Activated CD4-positive, alpha-beta T cell treated with anti-CD3 and anti-CD28 coated beads, Interleukin-2, amount 10 ng/mL, durations not matched to agents 7 days and 5 days (primary cell): ENCODE results near the gene PHACTR1. TPM values are rescaled to one million over a fixed set of nuclear protein-coding genes. Genes with fewer than 3 reads are reported as not detected.
"Not testable (repeated sequence)": the region's sequence is repeated elsewhere in the genome, so short reads cannot be mapped to it uniquely, and the experiment has no call there.

Experiments used
- CTCF ChIA-PET: fragments of 350-600 bp; sonication (Branson Sonifier 250); formaldehyde crosslinking; loops from one replicate; lab custom pipeline; 2021; ENCODE audit warnings: antibody characterized with exemption; lab: Charles Lee
- POLR2A ChIA-PET: fragments of 350-600 bp; sonication (Branson Sonifier 250); formaldehyde crosslinking; loops from one replicate; lab custom pipeline; 2021; ENCODE audit warnings: antibody characterized with exemption; lab: Charles Lee
- DNase-seq: peaks from one replicate; pipeline ENCODE4 v3.0.0-alpha.2; 2020
- H3K27ac Mint-ChIP-seq: one replicate; pipeline ENCODE4 v1.8.0; 2021; ENCODE audit warnings: mild to moderate bottlenecking, moderate library complexity, mixed read lengths
- H3K27me3 Mint-ChIP-seq: one replicate; pipeline ENCODE4 v1.8.0; 2021; ENCODE audit warnings: mixed read lengths
- H3K36me3 Mint-ChIP-seq: one replicate; pipeline ENCODE4 v1.8.0; 2021; ENCODE audit warnings: low read depth, mixed read lengths
- H3K4me1 Mint-ChIP-seq: one replicate; pipeline ENCODE4 v1.8.0; 2021; ENCODE audit warnings: mixed read lengths
- H3K4me3 Mint-ChIP-seq: one replicate; pipeline ENCODE4 v1.8.0; 2021; ENCODE audit warnings: mild to moderate bottlenecking, moderate library complexity, mixed read lengths
- H3K9me3 Mint-ChIP-seq: one replicate; pipeline ENCODE4 v1.8.0; 2021; ENCODE audit warnings: mixed read lengths
- total RNA-seq, 2 experiments: library from RNA; stranded (reverse); gene quantifications; one replicate each; pipeline ENCODE4 v1.2.3, GENCODE V29; 2021

The PHACTR1 gene
- total RNA-seq, 2 experiments from 2014 or later: 0.19 to 0.32 TPM

DNA sequence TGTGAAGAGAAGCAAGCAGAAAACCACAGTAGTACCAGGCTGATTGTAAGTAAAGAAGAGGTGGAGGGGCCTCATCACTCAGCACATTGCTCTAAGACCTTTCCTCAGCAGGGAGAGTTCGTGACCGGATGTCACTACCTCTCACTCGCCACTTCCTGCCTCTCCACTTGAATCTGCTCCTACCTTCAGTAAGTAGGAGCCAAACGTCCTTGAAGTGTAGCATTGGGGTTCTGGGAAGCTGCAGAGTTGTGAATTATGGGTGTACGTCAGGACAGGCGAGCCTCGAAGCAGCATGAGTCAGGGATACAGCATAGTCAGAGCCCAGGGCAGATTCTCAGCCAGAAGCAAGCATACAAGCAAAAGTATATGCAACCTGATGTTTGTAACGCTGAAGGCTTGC, 224.9 kb downstream of the PHACTR1 start:
- H3K4me3 Mint-ChIP-seq: no peak overlapping the region
- ChIA-PET POLR2A (no interaction called here), CTCF (no interaction called here)
- peaks cover 14% of the 10 kb centered on the region for H3K4me1 Mint-ChIP-seq
- DNase-seq: peak; percentile 8
- H3K27ac Mint-ChIP-seq: no peak overlapping the region
- H3K27me3 Mint-ChIP-seq: peaks cover 7% of the 10 kb centered on the region
- H3K9me3 Mint-ChIP-seq: peaks cover under 1% of the 10 kb centered on the region
- H3K36me3 Mint-ChIP-seq: no peaks in the 10 kb centered on the region

GRCh38 chr6:12943549-12943948, 227.0 kb downstream of the PHACTR1 start:
- Mint-ChIP-seq H3K4me1 (peaks cover 14% of the 10 kb centered on the region), H3K9me3 (peaks cover 5% of the 10 kb centered on the region), H3K27me3 (peaks cover 9% of the 10 kb centered on the region), H3K4me3 (no peak overlapping the region), H3K36me3 (no peaks in the 10 kb centered on the region), H3K27ac (no peak overlapping the region)
- CTCF ChIA-PET: no interaction called here
- no peak for DNase-seq
- POLR2A ChIA-PET: no interaction called here

- H3K27ac Mint-ChIP-seq: no peak overlapping the region
- ChIA-PET CTCF (no interaction called here), POLR2A (no interaction called here)
- peaks cover 14% of the 10 kb centered on the region for H3K4me1 Mint-ChIP-seq
- H3K4me3 Mint-ChIP-seq: no peak overlapping the region
- no peak for DNase-seq
- peaks cover 9% of the 10 kb centered on the region for H3K27me3 Mint-ChIP-seq
- H3K36me3 Mint-ChIP-seq: no peaks in the 10 kb centered on the region
- peaks cover 5% of the 10 kb centered on the region for H3K9me3 Mint-ChIP-seq
Measured at GRCh38 chr6:12944001-12944400, 227.4 kb downstream of the PHACTR1 start.

- H3K27ac Mint-ChIP-seq, DNase-seq, H3K4me3 Mint-ChIP-seq, H3K36me3 Mint-ChIP-seq, POLR2A ChIA-PET, CTCF ChIA-PET, H3K27me3 Mint-ChIP-seq, H3K9me3 Mint-ChIP-seq: not testable (repeated sequence)
- peaks cover 14% of the 10 kb centered on the region for H3K4me1 Mint-ChIP-seq
Measured at GRCh38 chr6:12944528-12944927, 228.0 kb downstream of the PHACTR1 start.

GRCh38 chr6:12947151-12947871, 230.7 kb downstream of the PHACTR1 start:
- POLR2A ChIA-PET: no interaction called here
- Mint-ChIP-seq H3K4me1 (no peaks in the 10 kb centered on the region), H3K27ac (no peak overlapping the region), H3K36me3 (no peaks in the 10 kb centered on the region), H3K9me3 (peaks cover 5% of the 10 kb centered on the region), H3K4me3 (no peak overlapping the region), H3K27me3 (peaks cover 9% of the 10 kb centered on the region)
- DNase-seq: no peak
- CTCF ChIA-PET: no interaction called here

DNA sequence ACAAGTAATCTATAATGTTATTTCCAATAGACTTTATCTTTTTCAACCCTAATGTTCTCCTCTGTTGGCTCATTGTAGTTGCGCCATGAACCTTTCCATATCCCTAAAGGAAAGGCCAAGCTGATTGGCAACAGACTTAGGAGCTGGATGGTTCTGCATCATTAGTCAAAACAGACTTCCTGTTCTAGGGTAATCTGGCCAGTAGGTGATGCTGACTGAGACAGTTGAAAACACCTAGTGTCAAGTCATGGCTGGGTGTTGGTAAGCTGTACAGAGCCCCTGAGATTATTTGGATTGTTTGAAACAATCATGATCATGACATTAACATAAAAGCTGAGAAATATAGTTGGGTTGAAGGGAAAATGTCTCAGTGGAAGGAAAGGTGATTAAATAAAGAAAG, 231.4 kb downstream of the PHACTR1 start:
- POLR2A ChIA-PET: no interaction called here
- no peak overlapping the region for H3K4me3 Mint-ChIP-seq
- peaks cover 5% of the 10 kb centered on the region for H3K9me3 Mint-ChIP-seq
- no peak overlapping the region for H3K27ac Mint-ChIP-seq
- CTCF ChIA-PET: interaction anchor here (0.8 kb wide), 1 partner anchor 8 kb away, joined by 3 read pairs; no protein-coding TSS in a partner anchor
- DNase-seq: no peak
- H3K4me1 Mint-ChIP-seq: no peaks in the 10 kb centered on the region
- H3K27me3 Mint-ChIP-seq: peaks cover 9% of the 10 kb centered on the region
- H3K36me3 Mint-ChIP-seq: no peaks in the 10 kb centered on the region

DNA sequence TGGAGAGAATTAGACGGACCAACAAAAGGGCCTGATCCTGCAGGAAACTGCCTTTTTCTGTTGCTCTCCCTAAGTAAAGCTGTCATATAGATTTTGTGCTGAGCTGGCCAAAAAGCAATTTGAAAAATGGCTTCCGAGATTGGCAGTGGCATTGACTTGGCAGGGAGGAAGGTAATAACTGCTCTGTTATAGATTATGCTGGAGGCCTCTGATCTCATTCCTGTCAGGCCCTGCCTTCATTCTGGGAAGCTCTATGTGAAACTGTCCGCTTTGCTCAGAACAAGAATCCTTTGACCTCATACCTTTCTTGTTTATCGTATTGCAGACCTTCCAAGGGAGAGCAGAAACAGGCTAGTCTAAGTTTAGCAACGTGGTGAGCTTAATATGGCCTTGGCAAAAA, 234.4 kb downstream of the PHACTR1 start:
- peaks cover 5% of the 10 kb centered on the region for H3K9me3 Mint-ChIP-seq
- H3K27me3 Mint-ChIP-seq: peaks cover 21% of the 10 kb centered on the region
- H3K36me3 Mint-ChIP-seq: no peaks in the 10 kb centered on the region
- no peak overlapping the region for H3K4me3 Mint-ChIP-seq
- POLR2A ChIA-PET: no interaction called here
- no peaks in the 10 kb centered on the region for H3K4me1 Mint-ChIP-seq
- no peak overlapping the region for H3K27ac Mint-ChIP-seq
- DNase-seq: no peak
- CTCF ChIA-PET: no interaction called here

DNA sequence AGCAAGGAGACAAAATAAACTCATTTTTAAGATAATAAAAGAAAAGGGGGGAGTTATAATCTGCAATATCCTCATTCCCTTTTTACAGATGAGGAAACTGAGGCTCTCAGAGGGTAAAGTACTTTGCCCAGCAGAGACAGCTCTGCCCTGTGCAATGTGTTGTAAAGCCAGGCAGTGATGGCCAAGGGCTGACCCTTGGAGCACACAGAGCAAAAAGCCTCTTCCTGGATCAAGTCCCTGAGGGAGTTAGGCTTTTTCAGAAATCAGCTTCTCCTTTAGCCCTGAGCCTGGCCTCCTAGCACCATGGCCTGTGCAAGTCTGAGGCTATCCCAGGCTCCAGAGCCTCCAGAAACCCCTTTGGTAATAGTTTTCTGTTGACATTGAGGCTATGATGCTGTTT, 234.8 kb downstream of the PHACTR1 start:
- Mint-ChIP-seq H3K27ac (no peak overlapping the region), H3K9me3 (peaks cover 4% of the 10 kb centered on the region), H3K4me1 (peaks cover 4% of the 10 kb centered on the region), H3K27me3 (peaks cover 21% of the 10 kb centered on the region), H3K36me3 (no peaks in the 10 kb centered on the region), H3K4me3 (no peak overlapping the region)
- no peak for DNase-seq
- ChIA-PET POLR2A (no interaction called here), CTCF (no interaction called here)

GRCh38 chr6:12952318-12952717, 235.8 kb downstream of the PHACTR1 start:
- Mint-ChIP-seq H3K36me3 (no peaks in the 10 kb centered on the region), H3K27ac (no peak overlapping the region), H3K27me3 (peaks cover 22% of the 10 kb centered on the region), H3K9me3 (peaks cover 3% of the 10 kb centered on the region), H3K4me1 (peaks cover 8% of the 10 kb centered on the region), H3K4me3 (no peak overlapping the region)
- ChIA-PET CTCF (no interaction called here), POLR2A (no interaction called here)
- no peak for DNase-seq

DNA sequence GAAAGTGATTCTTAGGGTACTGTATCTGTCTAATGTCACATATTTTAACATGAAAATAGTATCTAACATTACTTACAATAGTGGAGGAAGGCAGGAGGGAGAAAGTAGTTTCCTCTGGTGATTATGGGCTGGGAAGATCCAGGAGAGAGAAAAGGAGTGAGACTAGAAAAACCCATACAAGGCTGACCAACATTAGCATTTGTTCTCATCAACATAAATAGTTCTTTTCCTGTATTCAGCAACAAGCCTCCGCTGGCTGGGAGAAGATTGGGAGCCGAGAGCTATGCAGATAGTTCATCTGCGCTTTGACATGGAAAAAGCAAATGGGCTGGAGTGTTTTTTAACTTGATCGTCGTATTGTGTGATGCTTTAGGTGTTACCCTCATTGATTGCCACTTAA, 239.4 kb downstream of the PHACTR1 start:
- Mint-ChIP-seq H3K27me3 (peaks cover 43% of the 10 kb centered on the region), H3K27ac (no peak overlapping the region), H3K4me1 (peaks cover 19% of the 10 kb centered on the region), H3K36me3 (no peaks in the 10 kb centered on the region), H3K9me3 (no peaks in the 10 kb centered on the region), H3K4me3 (peak overlapping the region; percentile 79)
- DNase-seq: no peak
- ChIA-PET POLR2A (no interaction called here), CTCF (interaction anchor here (0.6 kb wide), 1 partner anchor 123 kb away, joined by 3 read pairs; no protein-coding TSS in a partner anchor)

GRCh38 chr6:12956991-12957320, 240.4 kb downstream of the PHACTR1 start:
- H3K36me3 Mint-ChIP-seq: no peaks in the 10 kb centered on the region
- no peaks in the 10 kb centered on the region for H3K9me3 Mint-ChIP-seq
- peak overlapping the region; percentile 79 for H3K4me3 Mint-ChIP-seq
- peaks cover 19% of the 10 kb centered on the region for H3K4me1 Mint-ChIP-seq
- no peak for DNase-seq
- ChIA-PET POLR2A (no interaction called here), CTCF (interaction anchor here (0.6 to 0.7 kb wide), 2 partner anchors 217 to 1757 kb away, joined by 3 to 6 read pairs; no protein-coding TSS in a partner anchor)
- no peak overlapping the region for H3K27ac Mint-ChIP-seq
- peaks cover 45% of the 10 kb centered on the region for H3K27me3 Mint-ChIP-seq

DNA sequence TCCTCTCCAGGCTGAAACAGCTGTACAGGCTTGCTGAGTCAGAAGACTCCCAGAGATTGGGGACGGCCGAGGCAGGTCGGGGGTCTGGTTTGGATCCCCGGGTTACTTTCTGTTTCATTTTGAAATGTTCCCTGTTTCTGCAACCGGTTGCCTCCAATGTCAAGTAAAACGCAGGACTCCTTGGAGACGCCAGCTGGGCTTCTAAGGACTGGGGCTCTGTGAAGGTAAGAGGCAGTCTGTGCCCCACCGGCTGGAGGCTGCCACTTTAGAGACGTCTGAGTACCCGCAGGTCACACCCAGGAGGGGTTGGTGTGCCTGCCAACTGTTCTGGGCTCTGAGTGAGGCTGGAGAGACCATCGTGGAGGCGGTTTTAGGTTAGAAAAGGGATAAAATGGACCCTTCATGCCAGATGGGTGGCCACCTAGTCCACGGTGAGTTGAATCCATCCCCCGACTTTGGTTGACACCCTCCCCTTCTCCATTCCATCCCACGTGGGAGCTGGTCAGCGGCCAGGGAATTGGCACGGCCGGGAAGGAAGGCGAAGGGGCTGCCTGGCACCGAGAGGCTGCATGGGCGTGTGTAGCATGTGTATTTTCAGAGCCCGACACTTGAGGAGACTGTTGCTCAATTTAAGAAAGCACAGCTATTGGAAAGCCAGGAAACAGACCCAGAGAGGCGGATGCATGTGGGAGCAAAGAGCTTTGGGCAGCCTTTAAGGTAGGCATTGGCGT, 240.9 kb downstream of the PHACTR1 start:
- DNase-seq: peak; percentile 23
- Mint-ChIP-seq H3K4me3 (peak overlapping the region; percentile 79), H3K27ac (peak overlapping the region; percentile 62), H3K27me3 (peaks cover 45% of the 10 kb centered on the region), H3K36me3 (no peaks in the 10 kb centered on the region), H3K9me3 (no peaks in the 10 kb centered on the region), H3K4me1 (peaks cover 24% of the 10 kb centered on the region)
- POLR2A ChIA-PET: no interaction called here
- CTCF ChIA-PET: interaction anchor here (0.7 to 1.2 kb wide), 2 partner anchors 9 to 1756 kb away, joined by 3 to 6 read pairs; no protein-coding TSS in a partner anchor

GRCh38 chr6:12958052-12958706, 241.6 kb downstream of the PHACTR1 start:
- H3K9me3 Mint-ChIP-seq: no peaks in the 10 kb centered on the region
- CTCF ChIA-PET: interaction anchor here (1.2 kb wide), 1 partner anchor 9 kb away, joined by 3 read pairs; no protein-coding TSS in a partner anchor
- no peaks in the 10 kb centered on the region for H3K36me3 Mint-ChIP-seq
- no peak for DNase-seq
- no peak overlapping the region for H3K27ac Mint-ChIP-seq
- H3K4me1 Mint-ChIP-seq: peaks cover 31% of the 10 kb centered on the region
- H3K27me3 Mint-ChIP-seq: peaks cover 45% of the 10 kb centered on the region
- POLR2A ChIA-PET: no interaction called here
- H3K4me3 Mint-ChIP-seq: peak overlapping the region; percentile 79
